ENCODE data around the gene ASRGL1.

DNA sequence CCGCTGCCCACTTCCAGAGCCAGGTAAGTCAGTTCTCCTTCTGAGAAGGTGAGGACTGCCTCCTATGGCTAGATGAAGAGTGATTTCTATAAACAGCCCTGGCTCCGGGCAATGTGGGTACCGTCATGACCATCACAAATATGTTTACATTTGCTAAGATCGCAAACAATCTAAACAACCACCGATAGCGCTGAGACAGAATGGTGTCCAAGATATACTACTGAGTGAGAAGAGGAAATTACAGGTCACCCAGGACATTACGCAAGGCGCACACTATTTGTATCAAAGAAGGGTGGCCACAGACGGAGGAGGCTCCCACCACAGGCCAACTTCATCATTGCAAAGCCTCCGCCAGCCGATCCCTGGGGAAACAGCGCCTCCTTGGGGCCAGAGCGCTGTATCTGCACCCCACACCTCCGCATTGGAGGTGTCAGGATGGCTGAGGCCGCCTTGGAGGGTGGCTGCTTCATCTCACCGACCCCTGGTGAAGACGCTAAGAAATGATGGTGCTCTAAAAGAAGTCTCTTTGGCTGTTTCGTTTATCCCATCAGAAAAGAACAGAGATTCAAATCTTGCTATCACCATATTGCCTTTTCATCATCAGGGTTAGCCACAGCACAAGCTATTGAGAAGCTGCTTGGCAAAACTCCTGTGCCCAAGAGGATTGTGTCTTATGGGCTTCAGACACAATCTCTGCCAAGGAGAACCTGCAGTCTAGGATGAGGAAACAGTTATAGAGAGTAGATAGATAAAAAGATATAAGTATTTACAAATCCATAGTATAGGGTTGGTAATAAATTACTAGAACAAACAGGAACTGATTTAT is 12.3 kb upstream of the ASRGL1 start:
- TF ChIP-seq, protein P1, sequence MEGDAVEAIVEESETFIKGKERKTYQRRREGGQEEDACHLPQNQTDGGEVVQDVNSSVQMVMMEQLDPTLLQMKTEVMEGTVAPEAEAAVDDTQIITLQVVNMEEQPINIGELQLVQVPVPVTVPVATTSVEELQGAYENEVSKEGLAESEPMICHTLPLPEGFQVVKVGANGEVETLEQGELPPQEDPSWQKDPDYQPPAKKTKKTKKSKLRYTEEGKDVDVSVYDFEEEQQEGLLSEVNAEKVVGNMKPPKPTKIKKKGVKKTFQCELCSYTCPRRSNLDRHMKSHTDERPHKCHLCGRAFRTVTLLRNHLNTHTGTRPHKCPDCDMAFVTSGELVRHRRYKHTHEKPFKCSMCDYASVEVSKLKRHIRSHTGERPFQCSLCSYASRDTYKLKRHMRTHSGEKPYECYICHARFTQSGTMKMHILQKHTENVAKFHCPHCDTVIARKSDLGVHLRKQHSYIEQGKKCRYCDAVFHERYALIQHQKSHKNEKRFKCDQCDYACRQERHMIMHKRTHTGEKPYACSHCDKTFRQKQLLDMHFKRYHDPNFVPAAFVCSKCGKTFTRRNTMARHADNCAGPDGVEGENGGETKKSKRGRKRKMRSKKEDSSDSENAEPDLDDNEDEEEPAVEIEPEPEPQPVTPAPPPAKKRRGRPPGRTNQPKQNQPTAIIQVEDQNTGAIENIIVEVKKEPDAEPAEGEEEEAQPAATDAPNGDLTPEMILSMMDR (conservative IDR thresholded peaks at IDR 0.05; ENCODE audit: low read length), result peak; percentile 88
- TF ChIP-seq EZH2phosphoT487 (IDR thresholded peaks at IDR 0.05; ENCODE audit: borderline replicate concordance), result no peak
